Spleen (tissue), 7 donors: Measurements from ENCODE around the gene MEI1.

Source experiments
- POLR2A ChIP-seq, 3 donors: fragments of 450-650 bp; IDR thresholded peaks; one replicate each; pipeline ENCODE4 v1.5.1; 2017; ENCODE audit warnings: antibody characterized with exemption in 3 of 3, mild to moderate bottlenecking in 1 of 3
- POLR2AphosphoS5 ChIP-seq, 3 donors: sonication (generic); formaldehyde crosslinking; IDR thresholded peaks; one replicate each; pipeline ENCODE4 v1.5.1; 2017; ENCODE audit warnings: antibody characterized with exemption in 3 of 3
- TF ChIP-seq, protein P1 (sequence below), 11 experiments: fragments of 200-600 bp in 7 of 11; fragments of 450-650 bp in 4 of 11; sonication (generic) in 4 of 11; IDR thresholded peaks in 8 of 11; conservative IDR thresholded peaks in 3 of 11; 1 replicate in 7 of 11; 2 replicates in 4 of 11; pipeline versions ENCODE4 v1.4.0 to v1.8.0; 2016 to 2021; ENCODE audit warnings: antibody characterized with exemption in 11 of 11, inconsistent platforms in 4 of 11, mild to moderate bottlenecking in 1 of 11
- donor health status: DM: no; HTN: no; CAD: no; lungs with moderate emphysema.
- donor health status: DM: no; HTN: no; CAD: no.
- donor health status: DM: no; HTN: no; CAD: no.

DNA sequence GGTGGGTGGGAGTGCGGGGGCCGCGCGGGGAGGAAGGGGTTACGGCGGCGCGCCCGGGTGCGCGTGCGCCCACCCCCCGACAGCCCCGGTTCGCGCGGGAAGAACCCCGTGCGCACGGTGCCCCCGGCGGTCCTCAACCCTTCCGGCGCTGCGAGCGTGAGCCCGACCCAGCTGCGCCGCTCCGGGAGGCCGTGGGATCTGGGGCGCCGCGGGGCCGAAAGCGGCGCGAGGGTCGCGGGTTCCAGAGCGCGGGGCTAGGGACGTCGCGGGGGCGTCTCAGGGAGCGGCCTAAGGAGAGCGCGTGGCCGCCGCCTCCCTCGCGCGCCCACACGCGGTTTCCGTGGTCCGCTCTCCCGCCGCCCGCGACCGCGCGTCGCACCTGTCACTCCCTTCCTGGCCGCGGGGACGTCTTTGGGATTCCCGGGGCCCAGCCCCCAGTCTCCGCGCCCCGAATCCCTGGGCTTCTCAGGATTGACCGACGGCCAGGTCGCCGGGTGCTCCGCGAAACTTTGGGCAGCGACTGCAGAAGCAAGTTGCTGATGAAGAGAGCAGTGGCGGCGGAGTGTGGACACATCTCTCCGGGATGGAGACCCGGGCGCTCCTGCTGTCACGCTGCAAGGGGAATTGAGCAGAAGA, 134.2 kb downstream of the MEI1 start:
- TF ChIP-seq, protein P1, sequence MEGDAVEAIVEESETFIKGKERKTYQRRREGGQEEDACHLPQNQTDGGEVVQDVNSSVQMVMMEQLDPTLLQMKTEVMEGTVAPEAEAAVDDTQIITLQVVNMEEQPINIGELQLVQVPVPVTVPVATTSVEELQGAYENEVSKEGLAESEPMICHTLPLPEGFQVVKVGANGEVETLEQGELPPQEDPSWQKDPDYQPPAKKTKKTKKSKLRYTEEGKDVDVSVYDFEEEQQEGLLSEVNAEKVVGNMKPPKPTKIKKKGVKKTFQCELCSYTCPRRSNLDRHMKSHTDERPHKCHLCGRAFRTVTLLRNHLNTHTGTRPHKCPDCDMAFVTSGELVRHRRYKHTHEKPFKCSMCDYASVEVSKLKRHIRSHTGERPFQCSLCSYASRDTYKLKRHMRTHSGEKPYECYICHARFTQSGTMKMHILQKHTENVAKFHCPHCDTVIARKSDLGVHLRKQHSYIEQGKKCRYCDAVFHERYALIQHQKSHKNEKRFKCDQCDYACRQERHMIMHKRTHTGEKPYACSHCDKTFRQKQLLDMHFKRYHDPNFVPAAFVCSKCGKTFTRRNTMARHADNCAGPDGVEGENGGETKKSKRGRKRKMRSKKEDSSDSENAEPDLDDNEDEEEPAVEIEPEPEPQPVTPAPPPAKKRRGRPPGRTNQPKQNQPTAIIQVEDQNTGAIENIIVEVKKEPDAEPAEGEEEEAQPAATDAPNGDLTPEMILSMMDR (IDR thresholded peaks at IDR 0.05 in 8 of 11, conservative IDR thresholded peaks at IDR 0.05 in 3 of 11): peak in 1 of 11 experiments; percentile 33
- TF ChIP-seq POLR2A (IDR thresholded peaks at IDR 0.05) (no peak), POLR2AphosphoS5 (IDR thresholded peaks at IDR 0.05) (peak in 1 of 3 donors; percentile 9)
